ENCODE results near the gene RPS19BP1.
"Not testable (repeated sequence)": the region's sequence is repeated elsewhere in the genome, so short reads cannot be mapped to it uniquely, and the experiment has no call there.

The RPS19BP1 gene

DNA sequence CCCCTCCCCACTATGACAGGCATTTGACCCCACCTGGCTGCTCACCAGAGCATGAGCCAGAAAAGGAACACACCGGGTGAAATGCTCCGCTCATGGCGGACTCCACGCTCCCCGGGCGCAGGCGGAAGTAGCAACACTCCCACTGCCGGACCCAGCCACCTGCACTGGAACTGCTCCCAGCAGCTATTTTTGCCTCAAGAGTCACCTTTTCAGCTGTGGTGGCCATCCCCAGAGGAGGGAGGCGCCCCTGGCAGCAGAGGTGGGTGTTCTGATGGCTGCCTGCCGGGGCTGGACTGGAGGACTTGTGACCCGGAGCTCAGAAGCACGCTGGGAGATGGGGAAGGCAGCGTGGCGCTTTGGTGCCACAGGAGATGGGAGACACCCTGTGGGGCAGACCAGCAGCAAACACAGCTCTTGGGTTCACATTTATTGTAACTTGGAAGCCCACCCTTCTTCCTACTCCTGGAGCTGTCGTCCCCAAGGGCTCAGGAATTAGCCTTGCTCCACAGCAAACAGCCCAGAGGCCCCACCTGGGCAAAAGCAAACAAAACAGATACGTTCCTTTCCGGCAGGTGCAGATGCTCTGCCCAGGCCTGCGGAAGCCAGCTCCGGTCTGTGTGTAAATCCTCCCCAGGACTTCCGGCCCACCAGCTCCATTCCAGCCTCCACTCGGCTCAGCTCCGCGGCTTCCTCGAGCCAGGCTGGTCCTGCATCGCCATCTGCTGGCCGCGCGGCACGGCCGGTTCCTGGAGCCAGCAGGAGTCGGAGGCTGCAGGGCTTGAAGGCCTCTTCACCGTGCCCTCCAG is 3.7 kb downstream of the RPS19BP1 start:
- DNase-seq (ENCODE audit: low spot score): peak; percentile 80

DNA sequence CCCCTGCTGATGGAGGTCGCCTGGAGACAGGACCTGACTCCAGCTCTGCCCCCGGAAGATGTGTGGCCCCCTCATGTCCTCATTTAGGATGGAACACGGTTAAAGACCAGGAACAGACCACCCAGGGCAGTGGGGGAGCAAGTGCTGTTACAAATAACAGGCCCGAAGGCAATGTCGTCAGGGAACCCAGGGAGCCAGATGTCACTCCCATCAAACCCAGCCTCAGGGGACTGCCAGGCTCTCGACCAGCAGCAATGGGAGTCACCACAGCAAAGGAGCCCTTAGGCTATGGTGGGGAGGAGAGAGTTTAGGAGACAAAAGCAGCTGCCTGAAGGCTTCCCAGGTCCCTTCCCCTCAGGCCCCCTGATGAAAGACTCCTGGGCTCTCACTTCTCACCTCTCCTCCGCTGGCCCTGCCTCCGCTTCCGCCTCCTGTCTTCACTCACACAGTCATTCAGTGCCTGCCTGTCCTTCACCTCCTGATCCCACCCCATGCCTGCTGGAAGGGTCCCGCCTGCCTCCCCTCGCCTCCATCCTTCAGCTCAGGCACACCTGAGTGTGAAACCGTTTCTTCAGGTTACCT is 4.4 kb downstream of the RPS19BP1 start:
- DNase-seq (ENCODE audit: low spot score): no peak

- no peak for DNase-seq (ENCODE audit: low spot score)
Observed at GRCh38 chr22:39527481-39527961, 5.0 kb downstream of the RPS19BP1 start.

GRCh38 chr22:39526736-39527171 is 5.8 kb downstream of the RPS19BP1 start:
- no peak for DNase-seq (ENCODE audit: low spot score)

- DNase-seq (ENCODE audit: low spot score): no peak
Observed at GRCh38 chr22:39525658-39525975, 6.9 kb downstream of the RPS19BP1 start.

DNA sequence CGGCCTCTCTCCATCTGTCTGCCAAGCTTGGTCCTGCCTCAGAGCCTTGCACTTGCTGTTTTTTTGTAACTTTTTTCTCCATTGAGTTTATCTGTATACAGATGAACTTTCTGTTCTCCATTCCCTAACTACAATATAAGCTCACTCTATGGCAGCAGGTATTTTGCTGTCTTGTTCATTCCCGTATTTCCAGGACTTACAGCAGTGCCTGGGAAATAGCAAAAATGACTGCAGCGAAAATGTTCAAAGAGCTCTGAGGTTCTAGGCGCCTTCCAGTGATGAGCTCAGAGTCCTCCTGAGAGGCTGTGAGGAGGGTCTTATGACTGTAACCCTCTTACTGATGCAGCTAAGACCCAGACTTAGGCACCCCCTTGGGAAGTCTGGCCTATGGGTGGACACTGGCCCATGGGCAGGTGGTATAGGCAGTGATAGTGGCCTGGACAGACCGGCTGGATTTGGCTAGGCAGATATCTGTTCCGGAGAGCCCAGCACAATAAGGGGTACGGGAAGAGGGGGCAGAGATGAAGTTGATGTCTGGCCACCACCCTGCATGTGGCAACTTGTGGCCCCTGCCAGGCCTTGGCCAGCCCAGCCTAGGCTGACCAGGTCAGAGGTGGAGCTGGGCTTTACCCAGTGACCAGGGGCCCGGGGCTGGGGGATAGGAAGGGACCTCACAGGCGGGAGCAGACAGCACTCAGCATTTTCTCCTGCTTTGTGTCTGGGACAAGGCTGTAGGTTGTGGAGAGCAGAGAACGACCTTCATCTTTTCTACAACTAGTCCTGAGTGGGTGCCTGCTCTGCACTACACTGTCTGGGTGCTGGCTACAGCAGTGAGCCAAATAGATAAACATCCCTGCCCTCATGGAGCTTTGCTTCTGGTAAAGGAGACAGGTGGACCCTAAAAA is 7.5 kb downstream of the RPS19BP1 start:
- DNase-seq (ENCODE audit: low spot score): no peak

DNA sequence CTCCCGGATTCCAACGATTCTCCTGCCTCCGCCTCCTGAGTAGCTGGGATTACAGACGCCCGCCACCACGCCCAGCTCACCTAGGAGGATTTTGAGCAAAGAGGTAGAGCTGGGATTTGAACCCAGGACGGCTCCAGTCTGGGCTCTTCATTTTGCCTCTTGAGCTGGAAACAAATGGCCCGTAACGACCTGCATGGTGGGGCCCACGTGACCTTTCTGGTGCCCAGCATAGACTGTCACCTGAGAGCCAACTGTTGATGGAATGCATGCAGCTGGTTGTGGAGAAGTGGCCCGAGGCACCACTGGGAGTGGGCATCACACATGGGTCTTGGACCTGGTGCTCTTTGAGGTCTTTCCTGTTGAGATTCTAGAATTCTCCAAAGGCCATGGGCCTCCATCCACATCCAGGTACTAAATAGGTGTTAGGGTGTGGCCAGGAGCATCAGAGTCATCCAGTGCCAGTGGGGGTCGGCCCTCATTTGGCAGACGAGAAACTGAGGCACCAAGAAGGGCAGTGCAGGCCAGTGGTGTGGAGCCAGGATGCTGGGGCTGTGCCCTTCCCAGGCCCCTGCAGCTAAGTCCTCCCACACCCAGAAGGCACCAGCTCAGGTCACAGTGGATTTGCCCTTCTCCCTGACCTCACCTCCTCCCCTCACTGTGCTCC is 8.3 kb downstream of the RPS19BP1 start:
- DNase-seq (ENCODE audit: low spot score): no peak

GRCh38 chr22:39522567-39523300 is 9.8 kb downstream of the RPS19BP1 start:
- no peak for DNase-seq (ENCODE audit: low spot score)

DNA sequence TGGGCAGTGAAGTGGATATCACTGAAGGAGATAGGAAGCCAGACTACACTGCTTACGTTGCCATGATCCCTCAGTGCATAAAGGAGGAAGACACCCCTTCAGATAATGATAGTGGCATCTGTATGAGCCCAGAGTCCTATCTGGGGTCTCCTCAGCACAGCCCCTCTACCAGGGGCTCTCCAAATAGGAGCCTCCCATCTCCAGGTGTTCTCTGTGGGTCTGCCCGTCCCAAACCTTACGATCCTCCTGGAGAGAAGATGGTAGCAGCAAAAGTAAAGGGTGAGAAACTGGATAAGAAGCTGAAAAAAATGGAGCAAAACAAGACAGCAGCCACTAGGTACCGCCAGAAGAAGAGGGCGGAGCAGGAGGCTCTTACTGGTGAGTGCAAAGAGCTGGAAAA is 10.5 kb downstream of the RPS19BP1 start:
- not testable (repeated sequence) for DNase-seq (ENCODE audit: low spot score)

DNA sequence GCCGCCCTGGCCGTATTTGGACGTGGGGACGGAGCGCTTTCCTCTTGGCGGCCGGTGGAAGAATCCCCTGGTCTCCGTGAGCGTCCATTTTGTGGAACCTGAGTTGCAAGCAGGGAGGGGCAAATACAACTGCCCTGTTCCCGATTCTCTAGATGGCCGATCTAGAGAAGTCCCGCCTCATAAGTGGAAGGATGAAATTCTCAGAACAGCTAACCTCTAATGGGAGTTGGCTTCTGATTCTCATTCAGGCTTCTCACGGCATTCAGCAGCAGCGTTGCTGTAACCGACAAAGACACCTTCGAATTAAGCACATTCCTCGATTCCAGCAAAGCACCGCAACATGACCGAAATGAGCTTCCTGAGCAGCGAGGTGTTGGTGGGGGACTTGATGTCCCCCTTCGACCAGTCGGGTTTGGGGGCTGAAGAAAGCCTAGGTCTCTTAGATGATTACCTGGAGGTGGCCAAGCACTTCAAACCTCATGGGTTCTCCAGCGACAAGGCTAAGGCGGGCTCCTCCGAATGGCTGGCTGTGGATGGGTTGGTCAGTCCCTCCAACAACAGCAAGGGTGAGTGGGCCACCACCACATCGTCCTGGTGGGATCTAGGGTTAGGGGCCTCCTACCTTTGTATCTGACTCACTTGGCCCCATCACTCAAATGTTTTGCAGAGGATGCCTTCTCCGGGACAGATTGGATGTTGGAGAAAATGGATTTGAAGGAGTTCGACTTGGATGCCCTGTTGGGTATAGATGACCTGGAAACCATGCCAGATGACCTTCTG is 11.3 kb downstream of the RPS19BP1 start:
- not testable (repeated sequence) for DNase-seq (ENCODE audit: low spot score)

- DNase-seq (ENCODE audit: low spot score): peak; percentile 75
Observed at GRCh38 chr22:39520226-39521105, 12.1 kb downstream of the RPS19BP1 start, which contains the start of gene ATF4. Gene ATF4 (plus strand): TSS chr22:39520562. CDS start chr22:39521446, 884 bp downstream.

DNA sequence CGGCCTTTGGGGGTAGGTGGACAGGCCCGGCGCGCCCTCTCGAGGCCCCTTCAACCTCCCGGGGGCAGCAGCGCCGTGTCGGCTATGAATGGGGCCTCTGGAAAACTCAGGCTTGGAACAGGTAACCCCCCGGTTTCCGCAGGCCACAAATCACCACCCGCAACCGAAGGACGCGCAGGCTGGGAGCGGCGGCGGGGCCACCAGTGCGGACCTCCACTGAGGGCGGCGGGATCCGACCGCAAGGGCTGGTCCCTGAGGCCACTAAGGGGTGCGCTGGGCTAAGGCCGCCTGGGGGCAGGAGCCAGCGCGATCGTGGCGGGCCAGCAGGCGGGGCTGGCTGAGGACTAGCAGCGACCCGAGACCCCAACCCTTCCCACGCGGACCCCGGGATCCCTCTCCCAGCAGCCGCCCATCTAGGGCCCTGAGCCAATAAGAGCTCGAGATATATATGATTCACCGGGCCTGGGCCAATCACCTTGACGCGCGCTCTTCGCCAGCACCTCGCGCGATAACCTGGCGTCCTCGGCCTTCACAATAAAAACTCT is 12.8 kb downstream of the RPS19BP1 start:
- DNase-seq (ENCODE audit: low spot score): peak; percentile 96

DNA sequence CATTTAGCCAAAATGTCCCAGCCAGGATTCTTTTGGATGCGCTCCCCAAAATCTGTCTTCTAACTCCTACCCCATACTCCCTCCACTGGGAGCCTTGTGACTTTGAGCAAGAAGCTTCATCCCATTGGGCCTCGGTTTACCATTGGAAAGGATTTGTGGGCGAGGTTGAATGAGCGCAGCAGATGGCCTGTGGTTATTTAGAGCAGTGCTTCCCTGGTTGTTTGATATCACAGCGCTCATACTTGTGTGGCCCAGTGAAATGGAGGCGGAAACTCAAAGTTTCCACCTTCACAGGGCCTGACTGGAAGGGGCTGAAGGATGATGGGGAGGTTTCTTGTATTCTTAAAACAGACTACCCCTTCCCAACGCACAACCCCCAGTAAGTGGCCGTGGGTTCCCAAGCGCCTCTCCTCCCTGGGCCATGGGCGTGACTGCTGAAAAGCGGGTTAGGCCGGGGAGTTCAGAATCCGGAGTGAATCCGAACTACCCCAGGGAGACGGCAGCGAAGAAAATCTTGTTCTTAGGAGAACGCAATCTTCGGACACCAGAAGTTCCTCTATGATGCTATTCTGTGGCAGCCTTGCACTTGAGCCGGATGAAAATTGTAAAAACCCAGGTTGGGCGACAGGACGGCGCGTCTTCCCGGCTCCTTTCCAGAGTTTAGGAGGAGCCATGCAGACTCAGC is 13.4 kb downstream of the RPS19BP1 start:
- no peak for DNase-seq (ENCODE audit: low spot score)

GRCh38 chr22:39518144-39518786 is 14.3 kb downstream of the RPS19BP1 start:
- no peak for DNase-seq (ENCODE audit: low spot score)

DNA sequence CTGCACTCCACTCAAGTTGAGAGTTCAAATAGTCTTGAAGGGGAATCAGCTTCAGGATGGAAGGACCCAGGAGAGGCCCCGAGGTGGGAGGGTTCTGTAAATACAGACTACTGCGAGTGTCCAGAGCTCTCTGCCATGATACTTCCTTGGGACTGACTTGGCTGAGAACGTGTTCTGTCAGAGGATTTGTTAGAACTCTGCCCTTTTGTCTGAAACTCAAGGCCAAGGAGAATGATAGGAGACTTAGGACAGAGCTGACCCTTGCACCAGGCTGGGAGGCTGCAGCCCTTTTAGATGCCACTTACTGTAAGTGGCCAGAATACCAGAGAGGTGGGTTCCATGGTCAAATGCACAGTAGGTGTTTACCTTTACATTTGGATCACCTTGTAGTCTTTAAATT is 15.1 kb downstream of the RPS19BP1 start:
- no peak for DNase-seq (ENCODE audit: low spot score)

- no peak for DNase-seq (ENCODE audit: low spot score)
Observed at GRCh38 chr22:39515266-39516050, 17.1 kb downstream of the RPS19BP1 start.

GRCh38 chr22:39514373-39514973 is 18.1 kb downstream of the RPS19BP1 start:
- DNase-seq (ENCODE audit: low spot score): no peak

All from iPS-NIHi11 (cell line).